Femur (tissue), 1 donor: Measurements from ENCODE around the gene CRYZL1.
"Not testable (repeated sequence)": the region's sequence is repeated elsewhere in the genome, so short reads cannot be mapped to it uniquely, and the experiment has no call there.

Experiments used
- DNase-seq: peaks from one replicate; pipeline ENCODE4 v3.0.0-alpha.2; 2017

CRYZL1 gene

GRCh38 chr21:33641352-33642026, at the start of gene CRYZL1:
Gene CRYZL1 (minus strand): TSS chr21:33641741. CDS start chr21:33631551, 10,190 bp downstream.
- DNase-seq: peak; percentile 100

GRCh38 chr21:33690874-33691273, 49.3 kb upstream of the CRYZL1 start:
- DNase-seq: no peak

- DNase-seq: no peak
Measured at GRCh38 chr21:33688353-33688752, 46.8 kb upstream of the CRYZL1 start.

- DNase-seq: no peak
Measured at GRCh38 chr21:33687634-33688033, 46.1 kb upstream of the CRYZL1 start.

GRCh38 chr21:33686386-33686785, 44.8 kb upstream of the CRYZL1 start:
- DNase-seq: no peak

GRCh38 chr21:33685613-33686197, 44.2 kb upstream of the CRYZL1 start:
- no peak for DNase-seq

GRCh38 chr21:33684923-33685560, 43.5 kb upstream of the CRYZL1 start:
- no peak for DNase-seq

- DNase-seq: no peak
Measured at GRCh38 chr21:33684068-33684467, 42.5 kb upstream of the CRYZL1 start.

GRCh38 chr21:33682992-33683627, 41.6 kb upstream of the CRYZL1 start:
- DNase-seq: no peak

- no peak for DNase-seq
Measured at GRCh38 chr21:33680870-33681269, 39.3 kb upstream of the CRYZL1 start.

GRCh38 chr21:33677450-33677849, 35.9 kb upstream of the CRYZL1 start:
- no peak for DNase-seq

- DNase-seq: not testable (repeated sequence)
Measured at GRCh38 chr21:33676666-33677065, 35.1 kb upstream of the CRYZL1 start.

GRCh38 chr21:33674226-33674625, 32.7 kb upstream of the CRYZL1 start:
- no peak for DNase-seq

GRCh38 chr21:33673473-33673872, 31.9 kb upstream of the CRYZL1 start:
- DNase-seq: no peak

- no peak for DNase-seq
Measured at GRCh38 chr21:33670076-33670978, 28.8 kb upstream of the CRYZL1 start.

- DNase-seq: no peak
Measured at GRCh38 chr21:33668620-33669019, 27.1 kb upstream of the CRYZL1 start.

- no peak for DNase-seq
Measured at GRCh38 chr21:33668180-33668579, 26.6 kb upstream of the CRYZL1 start.

- no peak for DNase-seq
Measured at GRCh38 chr21:33667636-33668035, 26.1 kb upstream of the CRYZL1 start.

- no peak for DNase-seq
Measured at GRCh38 chr21:33666153-33666552, 24.6 kb upstream of the CRYZL1 start.

- DNase-seq: no peak
Measured at GRCh38 chr21:33664135-33664534, 22.6 kb upstream of the CRYZL1 start.

- no peak for DNase-seq
Measured at GRCh38 chr21:33663241-33663640, 21.7 kb upstream of the CRYZL1 start.

- DNase-seq: no peak
Measured at GRCh38 chr21:33662046-33662445, 20.5 kb upstream of the CRYZL1 start.

GRCh38 chr21:33661146-33661545, 19.6 kb upstream of the CRYZL1 start:
- no peak for DNase-seq
